ENCODE data around the gene TFEB. TPM values are rescaled to one million over a fixed set of nuclear protein-coding genes. Genes with fewer than 3 reads are reported as not detected.

TFEB gene
- total and polyA plus RNA-seq, 2 of the 8 experiments (the other 6 are each of a cell fraction or from before 2014, with no cell fraction given) = 2.3 to 6.7 TPM

- TF ChIP-seq CHD7 (IDR thresholded peaks at IDR 0.05; ENCODE audit: insufficient replicate concordance, low read length) (no peak), ATF2 (IDR thresholded peaks at IDR 0.05; ENCODE audit: low read length) (no peak), HDAC2 (IDR thresholded peaks at IDR 0.05; ENCODE audit: borderline replicate concordance in 1 of 2, low read depth in 2 of 2, low read length in 2 of 2) (no peak), CBX8 (IDR thresholded peaks at IDR 0.05; ENCODE audit: borderline replicate concordance, low read depth, low read length) (no peak), TCF12 (IDR thresholded peaks at IDR 0.05; ENCODE audit: low read depth, low read length) (no peak), RBBP5 (IDR thresholded peaks at IDR 0.05; ENCODE audit: borderline replicate concordance, low read depth, low read length) (no peak)
- TF ChIP-seq, protein P1, sequence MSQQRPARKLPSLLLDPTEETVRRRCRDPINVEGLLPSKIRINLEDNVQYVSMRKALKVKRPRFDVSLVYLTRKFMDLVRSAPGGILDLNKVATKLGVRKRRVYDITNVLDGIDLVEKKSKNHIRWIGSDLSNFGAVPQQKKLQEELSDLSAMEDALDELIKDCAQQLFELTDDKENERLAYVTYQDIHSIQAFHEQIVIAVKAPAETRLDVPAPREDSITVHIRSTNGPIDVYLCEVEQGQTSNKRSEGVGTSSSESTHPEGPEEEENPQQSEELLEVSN (IDR thresholded peaks at IDR 0.05) = no peak
These were observed 3.6 kb upstream of the TFEB start (continued) for GRCh38 chr6:41739041-41739440.
